Measurements from ENCODE around the gene HYAL2.
"Not testable (repeated sequence)": the region's sequence is repeated elsewhere in the genome, so short reads cannot be mapped to it uniquely, and the experiment has no call there.

Gene HYAL2

DNA sequence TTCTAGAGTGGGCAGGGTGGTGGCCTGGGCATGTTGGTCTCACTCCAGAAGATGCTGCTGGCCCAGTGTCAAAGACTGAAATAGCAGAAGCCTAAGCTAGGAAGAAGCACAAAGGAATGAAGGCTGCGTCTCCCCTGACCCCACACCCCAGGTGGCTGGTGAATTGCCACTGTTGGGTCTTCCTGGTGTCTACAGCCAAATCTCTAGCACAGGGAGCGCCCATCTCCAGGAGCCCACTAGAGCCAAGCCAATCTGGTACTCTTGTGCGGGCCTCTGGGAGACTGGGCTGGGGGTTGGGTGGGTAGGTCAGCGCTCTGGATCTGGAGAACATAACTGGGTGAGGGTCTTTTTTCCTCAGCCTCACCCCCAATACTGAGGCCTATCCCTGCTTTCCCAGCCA, 4.6 kb upstream of the HYAL2 start:
- DNase-seq, result no peak

DNA sequence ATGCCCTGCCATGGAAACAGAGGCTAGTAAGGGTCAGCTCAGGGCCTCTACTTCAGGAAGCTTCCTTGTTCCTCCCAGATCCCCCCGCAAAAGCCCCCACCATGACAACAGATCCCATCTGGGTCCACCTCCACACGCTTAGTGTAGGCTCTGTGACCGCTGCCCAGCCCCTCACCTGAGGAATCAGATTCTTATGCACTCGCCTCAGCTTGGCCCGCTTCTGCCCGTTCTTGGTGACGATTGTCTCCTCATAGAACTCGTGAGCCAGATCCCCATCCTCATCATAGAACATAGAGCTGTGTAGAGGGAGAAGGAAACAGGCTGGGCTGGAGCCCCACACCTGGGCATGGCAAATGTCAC, 3.6 kb upstream of the HYAL2 start:
- DNase-seq, result no peak

DNA sequence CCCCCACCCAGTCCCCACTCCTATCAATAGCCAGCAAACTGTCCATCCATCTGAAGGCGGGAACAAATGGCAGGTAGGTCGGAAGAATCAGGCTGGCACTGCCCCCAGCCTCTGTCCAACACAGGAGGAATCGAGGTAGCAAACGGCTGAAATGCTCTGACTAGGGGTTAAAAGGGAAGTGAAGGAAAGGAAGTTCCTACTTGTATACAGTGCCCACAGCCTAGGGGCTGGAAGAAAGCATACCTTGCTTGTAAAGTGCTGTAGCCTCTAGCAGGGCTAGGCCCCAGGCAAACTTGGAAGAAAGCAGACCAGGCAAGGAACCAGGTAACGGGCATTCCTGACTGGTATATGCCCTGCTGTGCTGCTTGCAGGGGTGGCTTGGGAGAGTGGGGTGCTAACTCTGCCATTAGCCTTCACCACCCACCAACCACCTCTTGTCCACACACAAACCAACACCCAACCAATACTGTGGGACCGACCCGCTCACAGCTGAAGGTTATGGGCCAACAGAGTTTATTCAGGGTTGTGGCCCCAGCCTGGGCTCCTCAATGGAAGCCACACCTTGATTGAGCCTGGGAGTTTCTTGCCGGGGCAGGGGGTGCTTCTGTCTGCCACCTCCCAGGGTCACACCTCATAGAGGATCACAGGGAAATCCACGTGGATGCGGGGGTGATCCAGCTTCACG, 3.1 kb upstream of the HYAL2 start:
- DNase-seq, result no peak

GRCh38 chr3:50325113-50325480, 2.6 kb upstream of the HYAL2 start:
- no peak for DNase-seq

DNA sequence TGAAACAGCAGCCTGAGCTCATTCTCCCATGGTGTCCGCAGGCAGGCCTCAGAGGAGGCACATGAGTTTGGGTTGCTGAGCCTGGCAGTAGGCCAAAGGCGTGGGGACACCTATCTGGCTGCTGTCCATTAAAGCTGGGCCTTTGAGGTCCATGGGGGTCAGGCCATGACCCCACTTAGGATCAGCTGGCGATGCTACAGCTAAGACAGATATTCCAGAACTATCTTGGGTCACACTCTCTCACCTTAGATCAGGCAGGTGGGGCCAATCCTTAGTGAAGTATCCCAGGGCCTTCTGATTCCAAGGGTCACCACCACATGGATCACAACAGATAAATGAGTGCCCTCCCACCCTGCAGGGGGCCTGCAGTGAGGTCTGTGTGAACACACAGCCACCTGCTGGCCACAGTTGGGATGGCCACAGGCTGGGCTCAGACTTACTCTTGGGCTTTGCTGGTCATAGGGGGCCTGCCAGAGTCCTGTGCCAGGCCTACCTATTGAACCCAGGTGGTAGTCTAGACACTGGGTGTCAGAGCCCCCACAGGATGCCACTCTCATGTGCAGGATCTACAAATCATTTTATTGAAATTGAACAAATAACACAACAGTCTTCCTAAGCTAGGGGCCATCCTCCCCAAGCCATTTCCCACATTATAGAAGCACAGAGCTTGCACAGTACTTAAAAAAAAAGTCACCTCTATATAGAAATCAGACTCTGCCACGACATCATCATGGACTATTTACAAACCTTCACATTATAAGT, 2.0 kb upstream of the HYAL2 start:
- DNase-seq, result peak; percentile 86

GRCh38 chr3:50323614-50324199, 1.2 kb upstream of the HYAL2 start:
- DNase-seq, result no peak

GRCh38 chr3:50323092-50323600, 601 bp upstream of the HYAL2 start:
- DNase-seq, result no peak

DNA sequence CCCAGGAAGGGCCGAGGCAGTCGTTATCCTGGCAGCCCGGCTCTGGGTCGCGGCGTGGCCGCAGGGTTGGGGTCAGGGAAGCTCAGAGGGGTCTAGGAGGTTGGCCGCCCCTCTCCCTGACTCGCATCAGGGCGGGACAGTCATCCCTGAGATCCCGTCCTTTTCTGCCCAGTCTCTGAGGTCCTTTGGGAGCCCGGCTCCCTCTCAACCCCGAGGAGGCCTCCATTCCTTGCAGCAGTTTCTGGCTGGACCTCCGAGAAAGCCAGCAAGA, 495 bp downstream of the HYAL2 start:
- no peak for DNase-seq

DNA sequence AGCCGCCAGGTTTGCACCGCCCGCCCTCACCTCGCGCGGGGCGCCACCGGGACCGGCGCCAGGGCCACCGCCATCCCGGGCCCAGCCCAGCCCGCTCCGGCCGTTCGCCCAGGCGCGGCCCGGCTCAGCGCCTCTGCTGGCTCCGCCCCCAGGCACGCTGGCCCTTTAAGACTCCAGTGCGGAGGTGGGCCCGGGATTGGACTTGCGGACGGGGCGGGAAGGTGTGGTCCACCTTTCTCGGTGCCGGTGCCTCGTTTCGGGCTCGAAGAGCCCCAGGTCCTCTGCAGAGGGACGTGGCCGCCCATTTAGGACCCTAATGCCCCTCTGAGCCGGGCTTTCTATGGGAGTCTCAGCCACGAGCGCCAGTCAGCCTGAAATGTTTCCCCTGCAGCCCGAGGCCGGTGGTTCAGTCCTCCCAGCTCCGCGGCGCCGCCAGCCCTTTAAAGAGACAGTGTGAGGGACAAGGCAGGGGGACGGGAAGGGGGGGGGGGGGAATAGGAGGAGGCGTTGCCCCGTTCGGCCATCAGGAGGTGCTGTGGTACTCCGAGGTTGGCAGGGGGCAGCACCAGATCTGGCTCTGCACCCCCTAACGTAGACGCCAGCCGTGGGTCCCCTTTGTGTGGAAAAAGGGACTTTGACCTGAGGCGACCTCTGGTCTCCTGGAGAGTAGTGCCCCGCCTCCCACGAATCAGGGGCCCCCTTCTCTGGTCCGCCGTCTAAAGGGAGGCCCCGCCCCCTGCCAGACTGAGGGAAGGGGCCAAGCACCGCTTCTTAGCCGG, 1.0 kb downstream of the HYAL2 start:
- DNase-seq, result peak; percentile 94

DNA sequence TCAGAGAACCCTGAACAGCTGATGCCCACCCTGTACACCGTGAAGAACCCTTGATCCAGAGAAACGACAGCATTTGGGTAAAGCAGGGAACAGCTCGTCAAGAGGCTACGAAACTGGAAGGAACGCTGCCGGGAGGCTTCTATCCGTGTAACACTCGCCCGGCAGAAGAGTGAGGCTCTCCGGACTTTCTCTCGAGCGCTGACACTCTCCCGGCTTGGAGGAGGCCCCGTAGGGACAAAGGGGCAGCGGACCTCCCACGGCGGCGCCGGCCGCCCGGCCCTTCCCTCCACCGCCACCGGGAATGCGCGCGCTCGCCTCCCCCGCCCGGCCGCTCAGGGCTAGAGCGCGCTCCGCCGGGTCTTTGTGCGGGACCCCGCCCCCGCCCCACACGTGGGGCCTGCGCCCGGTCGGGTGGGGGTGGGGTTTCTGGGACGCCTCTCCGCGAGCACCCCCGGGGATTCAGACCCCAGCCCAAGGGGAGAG, 1.7 kb downstream of the HYAL2 start:
- DNase-seq, result peak; percentile 88

DNA sequence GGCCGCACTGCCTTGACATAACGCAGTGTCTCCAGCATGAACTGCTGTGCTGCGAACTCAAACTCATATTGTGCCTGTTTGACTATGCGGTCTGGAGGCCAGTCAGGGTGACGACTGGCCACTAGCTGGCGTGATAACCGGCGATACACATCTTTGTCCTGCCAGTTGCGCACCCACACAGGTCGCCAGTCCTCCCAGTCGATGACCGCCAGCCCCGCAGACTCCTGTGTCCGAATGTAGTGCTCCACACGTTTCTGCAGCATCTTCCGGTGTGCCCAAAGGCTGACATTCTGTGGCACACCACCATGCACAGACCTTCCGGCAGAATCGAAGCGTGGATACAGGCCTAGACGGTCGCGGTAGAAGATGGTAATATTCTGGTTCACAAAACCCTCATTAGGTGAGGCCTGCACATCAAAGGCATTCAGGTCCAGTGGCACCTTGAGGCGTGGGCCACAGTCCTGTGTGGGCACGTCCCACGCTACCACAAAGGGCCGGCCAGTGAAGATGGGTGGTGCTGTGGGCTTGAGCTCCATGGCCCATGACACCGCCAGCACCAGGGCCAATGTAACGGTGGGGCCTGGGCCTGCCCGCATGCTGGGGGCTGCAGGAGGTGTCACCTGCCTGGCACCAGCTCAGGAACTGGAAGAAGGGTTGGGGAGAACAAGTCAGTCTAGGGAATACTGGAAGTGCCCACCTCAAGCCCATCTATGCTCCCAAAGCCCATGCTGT, 2.5 kb downstream of the HYAL2 start:
- DNase-seq, result no peak

DNA sequence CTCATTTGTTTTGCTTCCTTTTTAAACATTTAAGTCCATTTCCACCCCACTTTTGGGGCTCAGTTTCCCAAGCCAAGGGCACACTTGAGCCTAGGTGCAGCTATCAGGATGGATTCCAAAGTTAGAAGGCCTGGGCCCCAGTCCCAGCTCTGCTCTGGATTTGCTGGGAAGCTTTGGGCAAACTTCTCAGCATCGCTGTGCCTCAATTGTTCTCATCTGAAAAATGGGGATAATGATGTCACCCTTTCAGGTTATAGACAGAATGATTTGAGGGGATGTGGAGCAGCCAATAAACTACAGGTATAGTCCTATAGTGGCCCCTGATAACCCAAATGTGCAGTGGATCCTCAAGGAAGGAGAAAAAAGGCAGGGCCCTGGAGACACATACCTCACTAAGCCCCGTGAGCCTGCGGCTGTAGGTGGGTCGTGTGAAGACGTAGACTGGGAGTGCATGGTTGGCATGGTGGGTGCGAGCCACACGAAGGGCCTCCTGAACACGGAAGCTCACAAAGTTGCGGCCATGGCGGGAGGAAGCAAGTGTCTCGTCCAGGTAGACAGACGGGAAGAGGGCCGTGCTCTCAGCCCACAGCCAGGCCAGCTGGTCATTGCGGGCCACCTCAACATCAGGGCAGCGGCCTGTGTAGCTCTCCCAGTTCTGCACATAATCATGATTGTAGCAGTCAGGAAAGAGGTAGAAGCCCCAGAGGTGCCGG, 3.2 kb downstream of the HYAL2 start:
- DNase-seq, result no peak

- no peak for DNase-seq
Observed at GRCh38 chr3:50318615-50319014, 3.9 kb downstream of the HYAL2 start.

DNA sequence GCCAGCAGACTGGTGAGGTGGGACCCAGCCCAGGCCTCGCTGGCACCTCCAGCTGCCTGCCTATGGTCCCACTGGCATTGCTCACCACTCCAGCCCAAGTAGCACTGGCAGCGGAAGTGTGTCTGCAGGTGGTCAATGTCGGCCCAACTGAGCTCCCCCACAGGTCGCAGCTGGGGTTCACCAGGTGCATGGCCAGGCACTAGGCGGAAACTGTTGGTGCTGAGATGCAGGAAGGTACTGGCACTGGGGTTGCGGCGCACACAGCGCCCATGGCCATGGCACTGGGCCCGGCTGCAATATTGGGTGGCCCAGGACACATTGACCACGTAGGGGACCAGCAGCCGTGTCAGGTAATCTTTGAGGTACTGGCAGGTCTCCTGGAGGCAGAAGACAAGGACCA, 4.4 kb downstream of the HYAL2 start:
- no peak for DNase-seq

DNA sequence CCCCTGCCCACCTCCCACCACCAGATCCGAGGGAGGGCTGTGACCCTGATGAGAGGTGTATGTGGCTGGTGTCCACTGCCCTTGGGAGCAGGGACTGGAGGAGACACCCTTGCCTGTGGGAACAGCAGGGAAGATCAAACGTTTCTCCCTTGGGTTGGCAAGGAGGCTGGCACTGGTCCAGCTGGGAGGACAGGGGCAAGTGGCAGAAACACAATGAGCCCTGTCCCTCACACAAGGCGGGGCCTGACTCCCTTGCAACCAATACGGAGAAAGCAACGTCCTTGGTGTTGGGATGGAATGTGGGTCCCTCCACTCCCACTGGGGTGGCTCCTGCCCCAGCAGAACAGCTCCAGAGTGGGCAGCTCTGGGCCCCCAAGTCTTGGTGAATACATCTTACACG, 5.2 kb downstream of the HYAL2 start:
- no peak for DNase-seq

- peak; percentile 91 for DNase-seq
Observed at GRCh38 chr3:50316657-50317242, 5.8 kb downstream of the HYAL2 start.

DNA sequence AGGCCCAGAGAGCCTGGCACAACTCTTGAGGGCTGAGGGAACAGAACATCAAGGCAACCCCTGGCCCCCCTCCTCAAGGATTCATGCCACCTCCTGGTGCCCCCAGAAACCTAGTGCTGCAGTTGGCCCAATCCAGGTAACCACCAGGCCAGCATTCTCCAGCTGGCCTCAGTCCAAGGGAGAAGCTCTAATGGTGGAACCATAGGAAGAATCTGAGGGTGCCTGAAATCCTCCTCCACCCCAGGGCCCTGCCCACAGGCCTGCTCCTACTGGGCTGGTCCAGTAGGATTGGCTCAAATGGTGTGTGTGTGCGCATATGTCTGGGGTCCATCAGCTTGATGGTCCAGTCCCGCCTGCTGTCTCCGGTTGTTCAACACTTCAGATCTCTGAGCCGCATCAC, 7.7 kb downstream of the HYAL2 start:
- DNase-seq, result no peak

DNA sequence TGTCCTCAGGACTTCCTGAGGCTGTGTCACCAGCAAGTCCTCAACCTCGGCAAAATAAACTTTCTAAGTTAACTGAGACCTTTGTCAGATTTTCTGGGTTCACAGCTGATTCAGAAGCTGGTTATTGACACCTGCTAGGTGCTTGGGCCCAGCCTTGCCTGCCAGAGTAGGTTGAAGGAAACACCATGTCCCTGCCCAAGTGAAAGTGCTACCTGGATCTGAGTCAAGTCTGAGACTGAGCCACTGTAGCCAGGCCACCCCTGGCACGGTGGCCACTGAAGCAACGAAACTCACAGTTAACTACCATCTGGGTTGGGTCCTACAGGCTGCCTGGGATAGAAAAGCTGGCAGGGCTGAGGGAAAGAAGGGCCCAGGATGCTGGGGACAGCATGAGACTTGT, 8.2 kb downstream of the HYAL2 start:
- no peak for DNase-seq

- not testable (repeated sequence) for DNase-seq
Observed at GRCh38 chr3:50312041-50312440, 10.5 kb downstream of the HYAL2 start.

- no peak for DNase-seq
Observed at GRCh38 chr3:50304601-50305000, 17.9 kb downstream of the HYAL2 start.

DNA sequence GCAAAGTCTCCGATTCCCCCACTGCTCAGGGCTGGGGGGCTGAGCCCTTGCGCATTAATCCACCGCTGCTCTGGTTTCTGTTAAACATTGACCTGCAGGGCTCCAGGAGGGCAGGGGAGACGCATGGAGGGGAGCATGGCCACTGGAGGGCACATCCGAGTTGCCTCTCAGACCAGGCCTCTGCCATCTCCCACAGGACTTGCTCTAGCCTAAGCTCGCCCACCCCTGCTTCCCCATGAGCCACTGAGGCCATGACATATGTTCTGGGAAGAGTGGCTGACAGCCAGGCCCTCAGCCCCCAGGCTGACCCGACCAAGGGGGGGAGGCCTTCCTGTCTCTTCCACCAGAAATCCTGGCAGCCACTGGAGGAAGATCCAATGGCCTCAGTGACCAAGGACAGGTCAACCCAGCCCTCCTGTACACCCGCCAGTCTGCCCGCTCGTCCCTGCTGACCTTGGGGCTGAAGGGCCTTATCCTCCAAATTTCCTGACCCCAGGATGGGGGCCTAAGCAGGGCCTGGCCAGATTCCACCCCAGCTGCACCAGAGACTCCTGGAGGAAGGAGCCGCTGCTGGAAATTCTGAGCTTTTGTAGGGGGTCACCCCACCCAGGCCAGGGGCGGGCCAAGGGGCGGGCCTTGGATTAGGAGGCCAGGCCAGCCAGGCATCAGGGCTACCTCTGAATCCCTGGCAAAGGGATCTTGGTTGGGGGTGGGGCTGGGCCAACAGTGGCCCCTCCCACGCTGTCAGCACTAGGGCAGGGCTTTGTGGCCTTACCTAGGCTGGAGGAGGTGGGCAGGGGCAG, 19.3 kb downstream of the HYAL2 start, which contains the start of gene HYAL1:
Gene HYAL1, minus strand, starts transcription at position 562 of the 803 bp plus-strand sequence. CDS start 618 bp downstream, outside the sequence.
- peak; percentile 59 for DNase-seq
